CD1c-positive myeloid dendritic cell (primary cell): ENCODE data around the gene MATK.
A peak's percentile ranks its signal among the peaks of the same experiment; 100 is the strongest.
"Not testable (repeated sequence)": the region's sequence is repeated elsewhere in the genome, so short reads cannot be mapped to it uniquely, and the experiment has no call there.

Experiments used
- DNase-seq: peaks from one replicate; pipeline ENCODE4 v3.0.0-alpha.2; 2016; ENCODE audit errors: extremely low spot score

Gene MATK

DNA sequence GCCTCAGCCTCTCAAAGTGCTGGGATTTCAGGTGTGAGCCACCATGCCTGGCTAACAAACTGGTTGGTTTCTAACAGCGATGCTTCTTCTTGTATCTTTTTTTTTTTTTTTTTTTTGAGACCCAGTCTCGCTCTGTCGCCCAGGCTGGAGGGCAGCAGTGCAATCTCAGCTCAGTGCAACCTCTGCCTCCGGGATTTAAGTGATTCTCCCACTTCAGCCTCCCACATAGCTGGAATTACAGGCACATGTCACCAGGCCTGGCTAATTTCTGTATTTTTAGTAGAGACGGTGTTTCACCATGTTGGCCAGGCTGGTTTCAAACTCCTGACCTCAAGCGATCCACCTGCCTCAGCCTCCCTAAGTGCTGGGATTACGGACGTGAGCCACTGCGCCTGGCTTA lies 30.0 kb upstream of the MATK start:
- DNase-seq: not testable (repeated sequence)

- DNase-seq: no peak
Observed at GRCh38 chr19:3814648-3815047, 28.5 kb upstream of the MATK start.

DNA sequence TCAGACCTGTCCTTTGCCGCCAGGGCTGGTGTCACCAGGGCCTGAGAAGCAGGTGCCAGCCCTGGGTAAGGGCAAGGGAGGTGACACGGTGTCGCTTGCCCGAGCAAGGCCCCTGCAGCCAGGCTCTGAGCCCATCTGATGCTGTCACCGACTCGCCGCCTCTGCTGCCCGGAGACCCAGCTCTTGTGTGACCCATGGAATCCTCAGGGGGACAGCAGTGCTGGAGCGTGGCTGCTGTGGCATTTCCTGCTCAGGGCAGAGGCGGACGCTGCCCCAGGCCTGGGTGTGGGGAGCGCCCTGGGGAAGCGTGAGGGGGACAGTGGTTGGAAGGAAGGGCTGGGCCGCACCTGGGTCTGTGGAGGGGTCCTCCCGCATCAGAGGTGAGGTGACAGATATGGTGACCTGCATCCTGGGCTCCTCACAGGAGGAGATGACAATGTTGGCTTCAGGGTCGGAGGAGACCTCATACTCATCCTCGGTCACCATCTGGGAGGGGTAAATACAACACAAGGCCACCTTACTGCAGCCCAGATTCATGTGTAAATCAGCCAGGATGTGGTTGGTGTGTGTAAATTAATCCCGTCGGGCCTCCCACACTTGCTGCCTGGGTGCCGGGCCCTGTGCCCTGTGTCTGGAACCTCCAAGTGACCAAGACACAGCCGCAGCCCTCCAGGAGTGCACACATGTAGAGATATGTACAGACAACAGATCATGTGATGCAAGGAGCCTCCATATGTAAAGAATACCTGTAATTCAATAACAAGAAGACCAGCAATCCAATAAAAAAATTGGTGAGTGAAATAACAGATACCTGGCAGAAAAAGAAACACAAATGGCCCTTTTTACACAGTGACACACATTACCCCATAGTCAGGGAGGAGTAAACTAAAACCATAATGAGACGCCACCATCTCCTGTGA lies 27.6 kb upstream of the MATK start:
- DNase-seq: no peak

GRCh38 chr19:3810708-3811355 lies 24.7 kb upstream of the MATK start:
- DNase-seq: no peak

GRCh38 chr19:3809881-3810707 lies 23.9 kb upstream of the MATK start:
- DNase-seq: no peak

DNA sequence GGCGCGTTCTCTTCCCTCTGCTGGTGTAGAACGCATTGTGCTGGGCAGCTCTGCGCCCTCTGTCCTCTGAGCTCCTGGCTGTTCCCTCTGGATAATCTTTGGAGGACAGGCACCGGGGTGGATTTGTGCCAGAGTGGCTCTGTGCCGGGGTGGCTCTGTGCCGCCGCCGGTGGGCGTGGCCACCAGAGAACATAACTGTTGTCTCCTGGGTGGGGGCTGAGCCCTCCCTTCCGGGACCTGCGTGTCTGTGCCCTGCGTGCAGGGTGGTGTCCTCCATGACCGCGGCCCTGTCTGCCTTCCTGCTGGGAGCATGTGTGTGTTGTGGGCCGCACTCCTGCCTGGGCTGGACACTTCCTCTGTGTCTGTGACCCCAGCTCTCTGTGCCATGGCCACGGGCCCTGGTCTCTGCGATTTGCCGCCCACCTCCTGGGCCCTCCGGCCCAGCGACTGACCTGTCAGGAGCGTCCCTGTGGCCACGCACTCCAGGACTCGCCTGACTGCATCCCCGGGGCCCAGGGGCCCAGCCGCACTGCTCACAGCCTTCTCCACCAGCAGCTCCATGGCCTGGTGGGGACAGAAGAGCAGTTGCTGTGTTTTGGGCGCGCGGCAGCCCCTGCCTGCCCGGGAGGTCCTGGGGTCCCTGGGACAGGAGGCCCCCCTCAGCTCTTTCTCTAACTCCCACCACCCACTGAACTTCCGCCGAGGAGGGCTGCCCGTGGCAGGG lies 22.4 kb upstream of the MATK start:
- no peak for DNase-seq

- DNase-seq: no peak
Observed at GRCh38 chr19:3807574-3808354, 21.6 kb upstream of the MATK start.

- DNase-seq: no peak
Observed at GRCh38 chr19:3807131-3807480, 20.9 kb upstream of the MATK start.

DNA sequence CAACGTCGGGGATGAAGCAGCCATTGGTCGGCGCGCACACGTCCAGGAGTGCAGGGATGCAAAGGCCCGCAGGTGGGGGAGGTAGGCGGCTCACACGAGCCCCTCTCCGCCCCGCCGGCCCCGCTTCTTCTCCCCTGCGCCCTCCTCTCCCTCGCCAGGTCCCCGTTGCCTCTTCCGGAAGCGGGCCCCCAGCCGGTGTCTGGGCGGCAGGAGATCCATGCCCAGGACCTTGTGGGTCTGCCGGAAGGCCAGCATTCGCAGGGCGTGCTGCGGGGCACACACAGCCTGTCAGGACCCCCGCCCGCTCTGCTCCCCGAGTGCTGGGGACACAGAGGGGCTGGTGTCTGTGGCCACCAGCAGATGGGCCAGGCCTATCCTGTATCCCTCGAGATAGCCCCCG lies 19.7 kb upstream of the MATK start:
- no peak for DNase-seq

DNA sequence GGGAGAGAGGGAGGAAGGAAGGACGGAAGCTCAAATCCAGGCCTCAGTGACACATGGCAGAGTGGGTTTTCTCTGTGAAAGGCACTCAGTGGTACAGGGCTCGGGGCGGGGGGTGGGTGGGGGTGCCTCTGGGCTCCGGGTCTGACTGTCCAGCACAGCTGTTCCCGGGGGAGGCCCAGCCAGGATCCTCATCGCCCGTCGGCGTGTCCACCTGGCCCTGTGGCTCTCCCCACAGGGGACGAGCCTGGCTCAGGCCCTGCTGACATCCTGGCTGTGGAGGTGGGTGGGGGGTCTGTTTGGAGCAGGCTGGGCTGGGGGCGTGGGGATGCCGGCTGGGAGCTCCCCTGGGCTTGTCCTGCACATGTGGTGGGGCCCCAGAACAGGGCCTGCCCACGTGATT lies 18.2 kb upstream of the MATK start:
- DNase-seq: no peak

GRCh38 chr19:3803986-3804385 lies 17.8 kb upstream of the MATK start:
- DNase-seq: no peak

- no peak for DNase-seq
Observed at GRCh38 chr19:3803114-3803888, 17.1 kb upstream of the MATK start.

GRCh38 chr19:3801412-3802096 lies 15.4 kb upstream of the MATK start:
- DNase-seq: peak; percentile 68

DNA sequence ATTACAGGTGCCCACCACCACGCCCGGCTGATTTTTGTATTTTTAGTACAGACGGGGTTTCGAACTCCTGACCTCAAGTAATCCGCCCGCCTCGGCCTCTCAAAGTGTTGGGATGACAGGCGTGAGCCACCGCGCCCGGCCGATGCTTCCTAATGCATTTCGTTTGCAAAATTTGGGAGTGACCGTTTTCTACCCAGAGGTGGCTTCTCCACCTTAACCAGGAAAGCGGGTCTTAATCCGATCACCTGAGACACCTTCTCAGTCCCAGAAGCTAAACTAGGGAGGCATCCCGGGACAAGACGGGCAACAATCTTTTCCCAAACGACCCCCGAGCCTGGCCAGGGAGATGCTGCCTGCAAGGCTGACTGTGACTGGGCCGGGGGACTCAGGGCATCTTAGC lies 14.8 kb upstream of the MATK start:
- no peak for DNase-seq

DNA sequence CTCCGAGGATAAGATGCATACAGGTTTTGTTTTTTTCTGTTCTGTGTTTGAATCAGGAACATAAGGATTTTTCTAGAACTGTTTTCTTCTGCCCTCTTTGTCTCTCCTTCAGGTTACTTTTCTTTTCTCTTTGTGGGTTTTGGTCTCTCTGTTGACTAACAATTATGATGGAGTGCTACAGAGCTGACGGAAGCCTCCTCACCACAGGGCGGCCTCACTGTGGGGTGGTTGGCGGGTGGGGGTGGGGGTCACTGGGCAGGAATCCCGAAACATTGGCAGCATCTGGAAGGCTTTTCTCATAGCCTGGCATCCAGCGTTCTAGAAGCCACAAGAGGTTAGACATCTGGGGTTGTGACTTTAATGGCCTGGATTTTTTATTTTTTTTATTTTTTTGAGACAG lies 12.0 kb upstream of the MATK start:
- no peak for DNase-seq

- no peak for DNase-seq
Observed at GRCh38 chr19:3796358-3796757, 10.2 kb upstream of the MATK start.

GRCh38 chr19:3793799-3794198 lies 7.6 kb upstream of the MATK start:
- DNase-seq: no peak

- no peak for DNase-seq
Observed at GRCh38 chr19:3792114-3792513, 5.9 kb upstream of the MATK start.

DNA sequence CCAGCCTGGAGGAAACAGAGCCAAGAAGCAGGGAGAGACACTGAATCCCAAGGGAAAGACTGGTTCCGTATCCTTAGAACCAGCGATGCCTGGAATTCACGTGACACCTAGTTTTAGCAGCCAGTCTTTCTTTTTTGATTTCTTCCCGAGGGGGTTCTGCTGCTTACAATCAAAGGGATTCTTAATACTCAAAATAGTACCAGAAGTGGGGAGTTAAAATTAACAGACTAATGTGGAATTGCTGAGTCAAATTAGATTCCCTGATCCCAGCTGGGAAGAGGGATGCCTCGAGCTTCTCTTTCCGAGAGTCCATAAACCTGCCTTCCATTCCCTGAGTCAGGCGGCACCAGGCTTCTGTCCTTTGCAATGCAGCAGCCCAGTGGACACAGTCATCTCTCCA lies 4.8 kb upstream of the MATK start:
- no peak for DNase-seq
